Measurements from ENCODE around the gene LEO1.
A peak's percentile ranks its signal among the peaks of the same experiment; 100 is the strongest.
"Not testable (repeated sequence)": the region's sequence is repeated elsewhere in the genome, so short reads cannot be mapped to it uniquely, and the experiment has no call there.

Gene LEO1

DNA sequence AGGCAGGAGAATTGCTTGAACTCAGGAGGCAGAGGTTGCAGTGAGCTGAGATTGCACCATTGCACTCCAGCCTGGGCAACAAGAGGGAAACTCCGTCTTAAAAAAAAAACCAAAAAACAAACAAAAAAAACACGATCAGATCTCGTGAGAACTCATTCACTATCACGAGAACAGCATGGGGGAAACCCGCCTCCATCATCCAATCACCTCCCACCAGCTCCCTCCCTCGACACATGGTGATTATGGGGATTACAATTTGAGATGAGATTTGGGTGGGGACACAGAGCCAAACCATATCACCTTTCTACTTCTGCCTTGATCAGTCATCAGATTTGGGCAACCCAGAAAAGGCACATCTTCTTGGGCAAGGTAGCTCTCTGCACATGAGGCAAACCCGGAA lies 31.5 kb upstream of the LEO1 start:
- DNase-seq, result not testable (repeated sequence)

DNA sequence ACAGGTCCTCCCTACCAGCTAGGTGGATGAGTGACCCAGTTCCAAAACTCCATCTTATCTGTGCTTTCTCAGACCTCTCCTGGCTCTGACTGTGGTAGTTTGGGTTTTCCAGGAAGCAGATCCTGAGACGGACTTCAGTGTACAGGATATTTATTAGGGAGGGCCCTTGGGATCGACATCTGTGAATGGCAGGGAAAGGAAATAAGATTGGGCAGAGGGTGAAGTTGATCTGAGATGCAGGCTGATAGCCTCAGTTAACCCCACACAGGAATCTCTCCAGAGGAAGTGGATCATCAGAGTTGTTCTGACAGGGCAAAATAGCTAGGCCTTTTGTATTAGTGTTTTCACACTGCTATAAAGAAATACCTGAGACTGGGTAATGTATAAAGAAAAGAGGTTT lies 30.8 kb upstream of the LEO1 start:
- no peak for DNase-seq

DNA sequence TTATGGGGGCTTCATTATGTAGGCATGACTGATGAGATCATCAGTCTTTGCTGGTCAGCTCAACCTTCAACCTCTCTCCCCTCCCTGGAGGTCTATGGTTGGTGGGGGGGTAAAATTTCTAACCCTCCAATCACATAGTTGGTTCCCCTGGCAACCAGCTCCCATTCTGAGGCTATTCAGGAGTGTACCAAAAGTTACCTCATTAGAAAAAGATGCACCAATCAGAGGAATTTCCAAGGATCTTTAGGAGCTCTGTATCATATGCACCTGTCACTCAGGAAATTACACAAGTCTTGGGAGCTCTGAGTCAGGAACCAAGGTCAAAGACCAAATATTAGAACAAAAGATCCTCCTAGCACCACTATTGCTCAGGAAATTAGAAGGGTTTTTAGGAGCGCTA lies 21.4 kb upstream of the LEO1 start:
- no peak for DNase-seq

DNA sequence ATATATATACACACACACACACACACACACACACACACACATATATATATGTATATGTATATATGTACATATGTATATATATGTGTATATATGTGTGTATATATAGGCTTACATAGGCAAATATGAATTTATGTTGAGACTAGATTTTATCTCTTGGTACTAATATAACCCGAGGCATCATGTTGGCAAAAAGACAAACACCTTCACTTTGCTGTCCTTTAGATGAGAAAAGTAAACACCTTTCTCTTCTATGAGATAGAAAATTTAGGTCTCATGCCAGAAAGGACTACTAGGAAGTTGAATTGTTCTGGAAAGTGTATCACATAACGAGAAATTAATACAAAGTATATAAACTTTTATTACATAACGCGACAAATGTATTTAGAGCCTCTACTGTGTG lies 19.6 kb upstream of the LEO1 start:
- no peak for DNase-seq

DNA sequence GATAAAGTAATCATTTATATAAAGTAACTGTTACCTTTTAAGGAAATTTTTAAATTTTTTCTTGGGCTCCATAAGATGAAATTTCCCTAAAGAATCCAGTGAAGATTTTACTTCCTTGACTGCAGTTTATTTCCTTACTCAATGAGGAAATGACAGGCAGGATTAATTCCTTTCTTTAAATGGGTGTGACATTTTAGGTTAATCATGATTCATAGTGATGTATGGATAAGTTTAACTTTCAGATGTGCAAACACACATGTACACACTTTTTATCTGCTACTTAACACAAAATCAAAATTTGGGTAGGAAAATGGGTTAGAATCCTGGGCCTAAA lies 11.2 kb upstream of the LEO1 start:
- DNase-seq, result no peak

DNA sequence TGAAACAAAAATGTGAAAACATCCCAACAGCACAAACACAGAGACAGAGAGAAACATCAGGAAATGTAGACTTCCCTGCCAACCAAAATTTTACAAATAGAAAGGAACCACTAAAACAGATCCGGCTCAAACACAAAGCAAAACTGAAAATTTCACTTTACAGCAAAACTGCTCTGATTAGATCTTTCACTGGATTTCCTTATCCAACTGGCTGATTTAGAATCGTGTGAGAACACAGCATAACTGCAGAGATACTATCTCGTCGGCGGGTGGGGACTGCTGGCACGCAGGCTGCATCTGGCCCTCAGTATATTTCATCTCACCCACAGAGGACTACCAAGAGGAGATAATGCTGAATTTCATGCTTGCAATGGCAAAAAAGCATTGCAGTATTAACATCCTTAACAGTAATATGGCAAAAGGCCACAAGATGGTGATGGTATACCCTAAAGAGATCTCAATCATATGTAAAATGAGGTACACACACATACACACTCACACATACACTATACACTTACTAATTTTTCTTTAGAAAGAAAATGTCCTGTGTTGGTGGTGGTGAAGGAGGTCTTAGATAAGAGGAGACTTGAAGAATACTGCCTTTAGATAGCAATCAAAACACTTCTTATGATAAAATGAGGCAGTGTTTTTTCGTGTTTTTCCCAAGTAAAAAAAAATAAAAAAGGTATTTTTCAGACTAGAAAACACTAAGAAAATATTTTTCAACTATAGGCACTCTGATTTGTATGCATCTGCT lies 10.6 kb upstream of the LEO1 start:
- DNase-seq, result peak; percentile 44

DNA sequence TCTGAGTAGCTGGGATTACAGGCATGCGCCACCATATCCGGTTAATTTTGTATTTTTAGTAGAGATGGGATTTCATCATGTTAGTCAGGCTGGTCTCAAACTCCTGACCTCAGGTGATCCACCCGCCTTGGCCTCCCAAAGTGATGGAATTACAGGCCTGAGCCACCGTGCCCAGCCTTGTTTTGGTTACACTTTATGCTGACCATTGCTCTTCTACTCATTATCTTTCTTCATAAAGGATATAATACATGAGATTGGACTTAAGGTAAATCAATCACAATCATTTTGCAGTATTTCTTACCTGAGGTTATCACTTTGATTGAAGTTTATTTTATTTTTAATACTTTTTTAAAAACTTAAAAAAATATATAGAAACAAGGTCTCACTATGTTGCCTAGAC lies 2.2 kb upstream of the LEO1 start:
- DNase-seq, result no peak

DNA sequence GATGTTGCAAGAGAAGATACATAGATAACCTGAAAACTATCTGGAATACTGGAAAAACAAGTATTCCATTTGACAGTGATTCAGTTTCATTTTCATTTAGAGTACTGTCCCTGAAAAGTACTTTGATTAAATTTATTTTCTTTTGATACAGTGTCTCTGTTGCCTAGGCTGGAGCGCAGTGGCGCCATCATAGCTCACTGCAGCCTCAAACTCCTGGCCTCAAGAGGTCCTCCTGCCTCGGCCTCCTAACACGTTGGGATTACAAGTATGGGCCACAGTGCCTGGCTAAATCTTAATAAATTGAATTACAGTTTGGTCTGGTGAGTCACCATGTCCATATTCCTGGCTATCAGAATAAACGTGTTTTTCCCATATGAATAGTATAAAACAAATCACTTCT lies 1.6 kb upstream of the LEO1 start:
- DNase-seq, result no peak

DNA sequence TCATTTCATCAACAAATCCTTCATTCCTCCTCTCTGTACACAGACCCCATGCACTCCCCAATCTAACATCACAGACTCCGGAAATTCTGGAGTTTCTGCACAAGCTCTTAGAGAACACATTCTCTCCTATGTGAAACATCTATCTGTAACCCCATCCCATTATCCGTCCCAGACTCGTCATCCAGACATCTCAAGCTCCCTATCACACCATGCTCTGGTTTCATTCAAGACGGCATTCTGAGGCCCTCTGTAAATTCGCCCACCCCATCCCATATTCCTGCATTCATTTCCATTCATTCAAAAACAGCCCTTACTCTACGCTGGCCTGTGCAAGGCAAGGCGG lies 575 bp downstream of the LEO1 start:
- no peak for DNase-seq

DNA sequence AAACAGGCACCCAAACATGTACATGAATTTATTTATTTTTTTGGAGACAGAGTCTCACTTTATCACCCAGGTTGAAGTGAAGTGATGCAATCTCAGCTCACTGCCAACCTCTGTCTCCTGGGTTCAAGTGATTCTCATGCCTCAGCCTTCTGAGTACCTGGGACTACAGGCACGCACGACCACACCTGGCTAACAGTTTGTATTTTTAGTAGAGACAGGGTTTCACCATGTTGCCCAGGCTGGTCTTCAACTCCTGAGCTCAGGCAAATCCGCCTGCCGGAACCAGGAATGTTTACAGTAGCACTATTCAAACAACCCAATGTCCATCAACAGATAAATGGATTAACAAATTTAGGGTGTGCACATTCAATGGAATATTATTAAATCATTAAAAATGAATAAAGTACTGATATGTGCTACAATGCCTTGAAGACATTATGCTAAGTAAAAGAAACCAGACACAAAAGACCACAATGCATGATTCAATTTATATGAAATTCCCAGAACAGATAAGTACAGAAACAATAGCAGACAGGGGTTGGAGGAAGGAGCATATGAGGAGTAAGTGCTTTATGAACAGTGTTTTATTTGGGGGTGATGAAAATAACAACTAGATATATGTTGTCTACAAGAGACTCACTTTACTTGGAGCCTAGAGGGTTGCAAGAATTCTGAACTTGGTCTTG lies 1.3 kb downstream of the LEO1 start:
- DNase-seq, result no peak

DNA sequence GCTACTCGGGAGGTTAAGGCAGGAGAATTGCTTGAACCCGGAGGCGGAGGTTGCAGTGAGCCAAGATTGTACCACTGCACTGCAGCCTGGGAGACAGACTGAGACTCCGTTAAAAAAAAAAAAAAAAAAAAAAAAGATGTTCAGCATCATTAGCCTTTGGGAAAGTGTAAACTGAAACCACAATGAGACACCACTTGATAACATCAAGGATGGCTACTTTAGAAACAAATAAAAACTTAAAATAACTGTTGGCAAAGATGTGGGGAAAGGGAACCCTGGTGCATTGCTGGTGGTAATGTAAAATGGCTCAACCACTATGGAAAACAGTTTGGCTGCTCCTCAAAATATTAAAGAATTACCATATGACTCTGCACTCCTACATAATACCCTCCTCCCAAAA lies 1.9 kb downstream of the LEO1 start:
- DNase-seq, result no peak

DNA sequence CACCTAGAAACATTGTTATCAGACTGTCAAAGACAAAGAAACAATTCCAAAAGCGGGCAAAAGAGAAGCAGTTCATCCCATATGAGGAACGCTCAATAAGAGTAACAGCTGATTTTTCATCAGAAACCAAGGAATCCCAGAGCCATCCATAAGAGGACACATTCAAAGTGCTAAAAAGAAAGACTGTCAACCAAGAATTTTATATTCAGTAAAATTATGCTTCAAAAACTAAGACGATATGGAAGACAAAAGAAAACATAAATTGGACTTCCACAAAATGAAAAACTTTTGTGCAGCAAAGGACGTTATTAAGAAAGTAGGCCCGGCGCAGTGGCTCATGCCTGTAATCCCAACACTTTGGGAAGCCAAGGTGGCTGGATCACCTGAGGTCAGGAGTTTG lies 4.0 kb downstream of the LEO1 start:
- no peak for DNase-seq

DNA sequence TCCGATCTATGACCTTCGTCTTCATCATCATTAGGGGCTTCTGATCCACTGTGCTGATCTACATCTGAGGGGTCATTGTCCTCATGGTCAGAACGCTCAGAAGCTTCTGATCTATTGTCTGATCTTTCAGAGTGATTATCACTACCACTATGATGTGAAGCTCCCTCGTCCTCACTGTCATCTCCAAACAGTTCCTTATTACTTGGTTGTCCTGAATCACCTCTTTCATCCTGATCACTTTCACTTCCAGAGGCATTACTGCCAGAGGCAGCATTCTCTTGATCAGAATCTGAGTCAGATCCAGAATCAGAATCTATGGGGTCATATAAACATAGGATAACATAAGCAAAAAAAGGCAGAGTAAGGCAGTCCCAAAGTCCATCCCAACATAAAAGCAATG lies 5.4 kb downstream of the LEO1 start:
- DNase-seq, result no peak

DNA sequence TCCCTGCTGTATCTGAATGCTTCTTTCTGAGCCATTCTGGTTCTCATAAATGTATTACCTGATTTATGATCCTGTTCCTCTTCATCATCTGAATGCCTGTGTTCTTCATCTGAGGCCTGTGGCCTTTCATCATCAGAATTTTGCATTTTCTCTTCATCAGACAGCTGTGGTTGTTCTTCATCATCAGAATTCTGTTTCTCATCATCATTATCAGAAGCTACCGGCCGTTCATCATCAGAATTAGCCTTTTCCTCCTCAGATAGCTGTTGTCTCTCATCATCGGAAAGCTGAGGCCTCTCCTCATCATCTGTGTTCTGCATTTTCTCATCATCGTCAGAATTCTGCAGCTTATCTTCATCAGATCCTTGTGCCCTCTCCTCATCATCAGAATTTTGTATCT lies 5.9 kb downstream of the LEO1 start:
- no peak for DNase-seq

DNA sequence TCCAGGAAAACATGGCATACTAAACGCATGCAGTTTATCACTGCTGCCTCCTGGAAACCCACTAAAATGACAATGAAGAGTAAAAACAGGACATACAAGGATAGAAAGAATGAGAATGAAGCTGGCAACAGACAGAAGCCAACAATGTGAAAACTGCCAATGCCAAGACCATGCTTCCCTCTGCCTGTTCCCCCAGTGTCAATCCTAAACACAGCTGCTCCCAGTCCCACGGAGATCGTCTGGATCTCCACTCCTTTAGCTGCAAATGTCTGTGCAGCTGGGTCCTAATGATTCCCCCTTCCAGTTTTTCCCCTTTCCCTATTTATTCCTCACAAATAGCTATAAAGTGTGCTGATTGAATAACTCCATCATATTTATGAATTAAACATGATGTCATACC lies 16.1 kb downstream of the LEO1 start:
- no peak for DNase-seq

DNA sequence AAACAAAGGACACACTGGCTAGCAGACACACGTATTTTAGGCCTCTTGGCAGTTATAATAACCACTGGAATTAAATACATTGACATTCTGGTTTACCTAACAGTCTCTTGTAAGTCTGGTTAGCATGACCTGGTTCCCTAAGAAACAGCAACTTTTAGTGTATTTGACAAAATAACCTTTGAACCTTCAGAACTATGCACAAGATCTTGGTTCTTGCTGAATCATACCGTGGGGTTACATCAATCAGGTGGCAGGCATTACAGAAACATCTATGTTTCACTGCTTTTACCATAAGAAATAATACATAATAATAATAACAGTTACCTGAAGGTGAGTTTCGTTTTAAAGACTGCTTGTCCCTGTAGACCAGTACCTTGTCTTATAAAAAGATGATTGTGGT lies 18.8 kb downstream of the LEO1 start:
- no peak for DNase-seq

DNA sequence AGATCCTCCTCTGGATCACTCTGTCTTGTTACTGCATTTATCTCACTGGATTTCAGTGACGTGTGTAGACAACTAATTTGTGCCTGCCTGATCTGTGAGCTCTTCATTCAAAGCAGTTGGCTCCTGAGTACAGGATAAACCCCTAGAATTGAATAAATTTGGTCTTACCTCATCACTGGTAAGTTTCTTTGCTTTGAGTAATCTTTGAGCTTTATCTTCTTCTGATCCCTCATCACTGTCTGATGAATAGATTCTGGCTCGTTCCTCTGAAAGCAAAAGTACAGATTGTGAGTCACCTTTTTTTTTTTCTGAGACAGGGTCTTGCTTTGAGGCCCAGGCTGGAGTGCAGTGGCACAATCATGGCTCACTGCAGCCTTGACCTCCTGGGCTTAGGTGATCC lies 24.5 kb downstream of the LEO1 start:
- no peak for DNase-seq

DNA sequence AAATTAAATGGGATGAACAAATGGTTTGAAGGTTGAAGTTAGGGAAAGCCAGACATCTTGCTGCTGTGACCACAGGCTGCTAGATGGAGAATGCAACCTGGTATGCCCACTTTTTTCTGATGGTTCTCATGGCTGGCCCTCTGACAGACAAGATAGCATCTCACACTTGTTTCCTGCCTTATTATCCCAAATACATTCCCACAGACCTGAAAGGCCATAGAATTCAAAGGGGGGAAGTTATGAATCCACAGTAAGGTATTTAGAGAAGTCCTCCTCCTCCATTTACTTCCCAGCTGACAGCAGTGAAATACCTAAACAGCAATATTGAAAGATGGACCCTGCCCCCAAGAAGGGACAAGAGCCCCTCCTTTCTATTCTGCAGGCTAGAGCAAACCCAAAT lies 32.4 kb downstream of the LEO1 start:
- DNase-seq, result no peak

DNA sequence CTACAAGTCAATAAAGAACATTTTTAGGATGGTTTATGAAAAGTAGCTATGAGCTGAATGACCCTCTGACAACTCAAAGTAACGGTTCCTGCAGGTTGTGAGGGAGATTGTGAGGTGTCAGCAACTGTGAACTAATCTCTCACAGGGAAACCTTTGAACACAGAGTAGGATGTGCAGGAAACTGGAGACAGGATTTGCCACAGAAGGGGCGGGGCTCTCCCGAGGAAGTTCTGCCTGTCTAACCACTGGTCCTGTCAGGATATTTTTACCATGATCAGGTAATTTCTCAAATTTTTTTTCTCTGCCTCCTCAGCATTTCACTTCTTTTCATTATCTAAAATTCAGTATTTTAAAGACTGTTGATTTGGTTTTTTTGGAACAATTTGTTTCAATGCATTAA lies 33.3 kb downstream of the LEO1 start:
- no peak for DNase-seq

DNA sequence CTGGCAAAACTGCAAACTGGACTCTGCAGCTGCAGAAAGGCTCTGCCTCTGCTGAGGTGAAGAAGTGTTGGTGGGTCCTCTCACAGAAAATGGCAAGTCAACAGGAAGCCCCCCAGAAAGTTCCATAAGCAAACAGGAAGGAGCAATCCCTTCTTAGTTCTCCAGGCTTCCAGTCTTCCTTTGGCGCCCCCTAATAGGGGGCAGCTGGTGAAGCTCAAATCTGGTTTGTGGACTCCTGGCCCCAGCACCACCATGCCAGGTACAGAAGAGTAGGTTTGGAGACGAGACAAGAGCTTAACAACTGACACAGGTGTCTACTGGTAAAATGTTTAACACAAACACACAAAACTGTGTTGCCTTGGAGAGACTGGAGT lies 35.5 kb downstream of the LEO1 start:
- DNase-seq, result no peak

DNA sequence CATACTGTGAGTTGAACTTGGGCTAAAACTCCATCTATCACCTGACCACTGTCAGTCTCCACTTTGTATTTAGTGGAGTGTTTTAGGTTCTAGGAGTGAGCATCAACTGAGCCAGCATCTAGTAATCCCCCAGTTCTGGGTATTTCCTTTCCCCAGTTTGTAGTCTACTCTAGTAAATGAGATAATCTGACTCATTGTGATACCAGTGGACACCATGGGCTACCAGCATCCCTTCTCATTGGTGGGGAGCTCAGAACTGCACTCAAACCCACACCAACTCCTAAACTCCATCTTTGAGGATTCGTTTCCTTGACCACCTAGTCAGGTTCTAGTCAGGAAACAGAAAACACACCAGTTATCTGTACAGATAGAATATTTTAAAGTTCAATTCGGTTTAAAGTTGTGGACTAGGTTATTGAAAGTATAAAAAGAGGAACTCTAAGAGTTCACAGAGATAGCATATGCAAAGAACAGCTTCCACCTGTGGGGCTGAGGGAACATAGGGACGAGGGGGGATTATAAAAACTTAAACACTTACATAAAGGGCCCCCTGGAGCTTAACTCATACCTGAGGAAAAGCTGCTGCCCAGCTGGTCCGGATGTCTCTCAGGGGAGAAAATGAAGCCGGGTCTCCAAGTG lies 36.0 kb downstream of the LEO1 start:
- DNase-seq, result no peak

DNA sequence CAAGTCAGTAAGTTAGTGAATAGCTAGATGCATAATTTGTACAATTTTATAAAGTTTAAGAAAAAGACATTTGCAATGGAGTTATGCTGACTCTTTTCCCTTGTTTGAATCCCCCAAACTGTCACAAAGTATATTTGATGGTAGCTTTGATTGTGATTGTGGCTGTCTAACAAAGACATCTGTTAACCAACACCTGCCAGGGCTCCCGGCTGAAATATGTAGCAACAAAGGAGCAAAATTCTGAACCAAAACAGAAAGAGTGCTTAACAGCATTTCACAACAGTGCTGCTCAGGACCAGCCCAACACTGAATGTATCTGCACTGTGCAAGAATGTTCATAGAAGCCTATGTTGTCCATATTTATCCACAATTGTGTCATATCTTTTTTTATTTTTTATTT lies 39.4 kb downstream of the LEO1 start:
- no peak for DNase-seq

DNA sequence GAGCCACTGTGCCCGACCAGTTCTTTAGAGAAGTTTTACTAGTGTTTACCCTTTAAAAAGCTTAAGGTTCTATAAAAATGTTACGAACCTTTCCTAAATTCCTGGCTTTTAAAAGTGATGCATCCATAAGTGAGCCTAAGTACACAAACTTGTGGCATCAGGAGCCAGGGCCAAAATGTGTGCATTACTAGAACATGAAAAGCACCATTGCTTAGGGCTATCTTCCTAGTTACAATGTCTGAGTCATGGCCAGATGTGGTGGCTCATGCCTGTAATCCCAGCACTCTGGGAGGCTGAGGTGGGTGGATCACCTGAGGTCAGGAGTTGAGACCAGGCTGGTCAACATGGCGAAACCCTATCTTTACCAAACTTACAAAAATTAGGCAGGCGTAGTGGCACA lies 39.9 kb downstream of the LEO1 start:
- no peak for DNase-seq

DNA sequence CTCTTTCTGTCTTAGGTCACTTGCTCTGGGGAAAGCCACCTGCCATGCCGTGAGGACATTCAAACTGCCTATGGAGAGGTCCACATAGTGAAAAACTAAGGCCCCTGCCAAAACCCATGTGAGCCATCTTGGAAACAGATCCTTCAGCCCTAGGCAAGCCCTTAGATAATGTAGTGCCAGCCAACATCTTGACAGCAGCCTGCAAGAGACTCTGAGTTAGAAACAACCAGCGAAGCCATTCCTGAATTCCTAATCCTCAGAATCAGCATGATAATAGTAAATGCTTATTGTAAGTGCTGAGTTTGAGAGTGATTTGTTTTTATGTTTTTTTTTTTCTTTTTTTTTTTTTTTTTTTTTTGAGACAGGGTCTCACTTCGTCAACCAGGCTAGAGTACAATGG lies 40.6 kb downstream of the LEO1 start:
- no peak for DNase-seq

DNA sequence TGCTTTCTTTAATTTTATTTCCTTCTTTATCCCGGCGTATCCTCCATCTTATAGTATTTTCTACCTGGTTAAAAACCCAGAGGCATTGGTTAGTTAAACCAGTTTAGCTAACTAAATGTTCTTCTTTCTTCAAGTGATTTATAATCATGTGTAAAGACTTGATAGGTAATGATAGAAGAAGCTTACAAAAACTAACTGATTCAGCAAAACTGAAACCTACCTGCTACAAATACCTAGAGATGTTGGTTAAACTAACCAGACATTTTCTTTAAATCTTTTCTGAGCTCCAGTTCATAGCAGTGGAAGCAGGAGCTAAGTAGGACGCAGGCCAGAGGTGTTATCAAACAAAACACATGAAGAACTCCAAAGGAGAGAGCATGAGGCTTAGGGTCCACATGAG lies 44.8 kb downstream of the LEO1 start:
- no peak for DNase-seq

Measured in CD4-positive, alpha-beta T cell treated with Interleukin-6 for 4 hours (primary cell).